Kidney (tissue), 14 donors: Measurements from ENCODE around the gene MTA3. TPM values are rescaled to one million over a fixed set of nuclear protein-coding genes. Genes with fewer than 3 reads are reported as not detected.
"Not testable (repeated sequence)": the region's sequence is repeated elsewhere in the genome, so short reads cannot be mapped to it uniquely, and the experiment has no call there.

Source experiments
- DNase-seq, 5 donors: peaks; one replicate each; pipeline ENCODE4 v3.0.0-alpha.2; 2013 to 2020
- FAIRE-seq: peaks from 2 replicates; lab custom pipeline; 2012; peaks lifted over from hg19 to GRCh38; lab: Jason Lieb, UNC
- H3K27ac ChIP-seq, 2 donors: one replicate each; pipeline ENCODE4 v1.7.0; 2013; ENCODE audit warnings: low read depth in 2 of 2, low read length in 2 of 2, inconsistent platforms in 1 of 2
- H3K27me3 ChIP-seq: one replicate; pipeline ENCODE4 v1.7.1; 2013; ENCODE audit warnings: low read length, inconsistent platforms; ENCODE audit not compliant: control insufficient read depth, insufficient read depth
- H3K36me3 ChIP-seq, 3 donors: one replicate each; pipeline versions ENCODE4 v1.7.0 to v1.7.1; 2013; ENCODE audit warnings: low read length in 3 of 3, control low read depth in 1 of 3, inconsistent platforms in 1 of 3; ENCODE audit not compliant: insufficient read depth in 3 of 3, control insufficient read depth in 2 of 3
- H3K4me1 ChIP-seq, 3 donors: one replicate each; pipeline versions ENCODE4 v1.7.0 to v1.7.1; 2013; ENCODE audit warnings: low read length in 3 of 3, inconsistent platforms in 1 of 3, low read depth in 1 of 3; ENCODE audit not compliant: control insufficient read depth in 2 of 3, insufficient read depth in 2 of 3
- H3K4me3 ChIP-seq, 3 donors: one replicate each; pipeline versions ENCODE4 v1.7.0 to v1.8.1; 2013; ENCODE audit warnings: low read length in 3 of 3, control low read depth in 1 of 3, inconsistent platforms in 1 of 3
- H3K9ac ChIP-seq, 3 donors: one replicate each; pipeline versions ENCODE4 v1.7.0 to v1.7.1; 2013; ENCODE audit warnings: low read length in 3 of 3, control low read depth in 1 of 3, inconsistent platforms in 1 of 3
- H3K9me3 ChIP-seq, 3 donors: one replicate each; pipeline versions ENCODE4 v1.7.0 to v1.7.1; 2013; ENCODE audit warnings: low read length in 3 of 3, control low read depth in 1 of 3, inconsistent platforms in 1 of 3; ENCODE audit not compliant: control insufficient read depth in 2 of 3, insufficient read depth in 1 of 3
- CTCF ChIP-seq: IDR thresholded peaks from 3 replicates; pipeline ENCODE4 v1.5.1; 2012; ENCODE audit warnings: mild to moderate bottlenecking, moderate library complexity, borderline replicate concordance; ENCODE audit not compliant: insufficient read depth; ENCODE audit errors: extremely low read depth
- intact Hi-C: fragments of 100-400 bp; cut with DNase I; formaldehyde crosslinking; loops from one replicate; pipeline ENCODE4 v1.11.1; 2022
- polyA plus RNA-seq: library from polyadenylated mRNA; stranded (reverse); fragments of 350-450 nt; fragmentation: Illumina TruSeq; extraction: RNeasy Lipid Tissue Mini Kit (QIAGEN cat#74804); gene quantifications from one replicate; pipeline ENCODE4 v1.2.3, GENCODE V29; 2014; ENCODE audit warnings: low read depth, low replicate concordance; ENCODE audit not compliant: insufficient read depth
- total RNA-seq: library from RNA; stranded (reverse); fragmentation: NEBNext Ultra II Directional; extraction: Animal tissue kit (Norgen Biotek cat#: 25700); gene quantifications from one replicate; pipeline ENCODE4 v1.2.1, GENCODE V29; 2021
- donor health status: control.
- donor health status: control.
- donor health status: control.
- donor health status: control.
- donor health status: control.
- donor health status: DM: yes; HTN: yes; CAD: no.
- donor health status: Normal renal cell carcinoma (clear cell type).

The MTA3 gene
- total and polyA plus RNA-seq, 2 donors from 2014 or later, result 27.7 to 35.2 TPM

DNA sequence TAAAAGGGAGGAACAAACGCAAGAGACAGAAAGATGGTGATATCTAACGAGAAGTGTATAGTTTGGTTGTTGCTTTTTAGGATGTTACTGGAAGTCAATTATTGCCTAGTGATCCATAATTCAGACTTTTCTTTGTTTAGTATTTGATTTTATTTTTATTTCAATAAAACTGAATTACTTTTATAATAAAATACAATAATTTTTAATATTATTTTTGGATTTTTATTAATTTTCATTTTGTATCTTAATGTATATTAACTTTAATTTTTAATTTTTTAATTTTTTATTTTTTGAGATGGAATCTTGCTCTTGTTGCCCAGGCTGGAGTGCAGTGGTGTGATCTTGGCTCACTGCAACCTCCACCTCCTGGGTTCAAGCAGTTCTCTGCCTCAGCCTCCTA, 55.6 kb downstream of the MTA3 start:
- Histone ChIP-seq H3K9ac (no peak overlapping the region), H3K4me1 (no peaks in the 10 kb centered on the region), H3K27me3 (no peaks in the 10 kb centered on the region), H3K36me3 (no peaks in the 10 kb centered on the region), H3K27ac (no peak overlapping the region), H3K9me3 (no peaks in the 10 kb centered on the region), H3K4me3 (no peak overlapping the region)
- DNase-seq (no peak), FAIRE-seq (peak; percentile 49)
- intact Hi-C loops, result no loop called here
- no peak for TF ChIP-seq CTCF

GRCh38 chr2:42628024-42628423, 59.6 kb downstream of the MTA3 start:
- H3K4me3 ChIP-seq, H3K4me1 ChIP-seq, FAIRE-seq, intact Hi-C loops, DNase-seq, H3K36me3 ChIP-seq, H3K27ac ChIP-seq, H3K27me3 ChIP-seq, H3K9ac ChIP-seq, H3K9me3 ChIP-seq: not testable (repeated sequence)

GRCh38 chr2:42636934-42637333, 68.5 kb downstream of the MTA3 start:
- intact Hi-C loops, result no loop called here
- DNase-seq (no peak), FAIRE-seq (no peak)
- no peaks in the 10 kb centered on the region for H3K36me3 ChIP-seq
- no peak overlapping the region for H3K9ac ChIP-seq
- no peak overlapping the region for H3K27ac ChIP-seq
- H3K4me1 ChIP-seq, result no peaks in the 10 kb centered on the region
- H3K4me3 ChIP-seq, result no peak overlapping the region
- H3K27me3 ChIP-seq, result no peaks in the 10 kb centered on the region
- H3K9me3 ChIP-seq, result no peaks in the 10 kb centered on the region
- no peak for TF ChIP-seq CTCF

- Histone ChIP-seq H3K27me3 (no peaks in the 10 kb centered on the region), H3K4me3 (no peak overlapping the region), H3K9me3 (no peaks in the 10 kb centered on the region), H3K27ac (no peak overlapping the region), H3K9ac (no peak overlapping the region), H3K4me1 (no peaks in the 10 kb centered on the region), H3K36me3 (no peaks in the 10 kb centered on the region)
- DNase-seq (no peak), FAIRE-seq (no peak)
- intact Hi-C loops, result no loop called here
- no peak for TF ChIP-seq CTCF
Measured at GRCh38 chr2:42638080-42638784, 69.8 kb downstream of the MTA3 start.
